MCF 10A (cell line): ENCODE results near the gene CAMTA1. TPM values are rescaled to one million over a fixed set of nuclear protein-coding genes. Genes with fewer than 3 reads are reported as not detected.

ENCODE experiments used
- BruUV-seq: library from RNA; stranded (reverse); fragments of 400-500 nt; replicated peaks from 2 replicates; lab custom pipeline; 2021; lab: Mats Ljungman, UMichigan
- CTCF ChIA-PET: fragments of 300-600 bp; sonication (Branson Sonifier 250); formaldehyde crosslinking; extraction: SDS; loops from one replicate; lab custom pipeline; 2021; ENCODE audit warnings: antibody characterized with exemption, inconsistent platforms; lab: Yijun Ruan, JAX
- POLR2A ChIA-PET: fragments of 300-600, 350-650 bp; sonication (Branson Sonifier 250); formaldehyde crosslinking; extraction: SDS; loops from one replicate; lab custom pipeline; 2020; ENCODE audit warnings: antibody characterized with exemption, inconsistent platforms; lab: Yijun Ruan, JAX
- DNase-seq: peaks from one replicate; pipeline ENCODE4 v3.0.0-alpha.2; 2018; ENCODE audit not compliant: unreplicated experiment
- H3K27ac Mint-ChIP-seq: one replicate; pipeline ENCODE4 v1.8.0; 2022; ENCODE audit warnings: mild to moderate bottlenecking, low read depth, mixed read lengths; ENCODE audit not compliant: unreplicated experiment
- H3K27me3 Mint-ChIP-seq: one replicate; pipeline ENCODE4 v1.8.0; 2022; ENCODE audit warnings: mixed read lengths; ENCODE audit not compliant: insufficient read depth, unreplicated experiment
- H3K36me3 Mint-ChIP-seq: one replicate; pipeline ENCODE4 v1.8.0; 2022; ENCODE audit warnings: mild to moderate bottlenecking, moderate library complexity, mixed read lengths; ENCODE audit not compliant: insufficient read depth, unreplicated experiment
- H3K4me1 Mint-ChIP-seq: one replicate; pipeline ENCODE4 v1.8.0; 2022; ENCODE audit warnings: mixed read lengths; ENCODE audit not compliant: insufficient read depth, unreplicated experiment
- H3K4me3 Mint-ChIP-seq: one replicate; pipeline ENCODE4 v1.8.0; 2022; ENCODE audit warnings: mild to moderate bottlenecking, moderate library complexity, mixed read lengths; ENCODE audit not compliant: unreplicated experiment
- H3K9me3 Mint-ChIP-seq: one replicate; pipeline ENCODE4 v1.8.0; 2022; ENCODE audit warnings: mixed read lengths; ENCODE audit not compliant: unreplicated experiment
- CTCF ChIP-seq: fragments of 200-600 bp; IDR thresholded peaks from one replicate; pipeline ENCODE4 v1.8.0; 2022; ENCODE audit warnings: antibody characterized with exemption, mild to moderate bottlenecking; ENCODE audit not compliant: unreplicated experiment
- intact Hi-C: fragments of 100-400 bp; cut with micrococcal nuclease; formaldehyde crosslinking; loops from 2 replicates; pipeline ENCODE4 v1.14.1; 2022
- total RNA-seq: library from RNA; stranded (reverse); gene quantifications from 2 replicates; pipeline ENCODE4 v1.2.3, GENCODE V29; 2022

CAMTA1 gene
- total RNA-seq, 1 experiment from 2014 or later, result 74.1 TPM

- Mint-ChIP-seq H3K4me3 (no peak overlapping the region), H3K9me3 (no peaks in the 10 kb centered on the region), H3K27me3 (no peaks in the 10 kb centered on the region), H3K36me3 (peaks cover 5% of the 10 kb centered on the region), H3K27ac (no peak overlapping the region), H3K4me1 (peaks cover 29% of the 10 kb centered on the region)
- intact Hi-C loops, result no loop called here
- CTCF ChIA-PET, result interaction anchor here (0.8 kb wide), 1 partner anchor 98 kb away, joined by 3 read pairs; no protein-coding TSS in a partner anchor
- no peak for DNase-seq
- TF ChIP-seq CTCF, result no peak
- POLR2A ChIA-PET, result interaction anchor here (0.6 kb wide), 1 partner anchor 250 kb away, joined by 3 read pairs; no protein-coding TSS in a partner anchor
- BruUV-seq, result no TSS peak
These were observed 688.2 kb downstream of the CAMTA1 start for GRCh38 chr1:7473223-7474142.

DNA sequence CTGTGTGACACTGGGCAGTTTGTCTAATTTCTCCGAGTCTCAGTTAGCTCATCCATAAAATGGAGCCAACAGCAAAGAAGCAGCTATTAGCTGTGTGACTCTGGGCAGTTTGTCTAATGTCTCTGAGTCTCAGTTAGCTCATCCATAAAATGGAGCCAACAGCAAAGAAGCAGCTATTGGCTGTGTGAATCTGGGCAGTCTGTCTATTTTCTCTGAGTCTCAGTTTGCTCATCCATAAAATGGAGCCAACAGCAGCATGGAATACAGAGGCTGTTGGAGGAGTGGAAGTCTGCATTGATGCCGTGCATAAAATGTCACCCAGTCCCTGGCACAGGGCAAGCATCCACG lies 688.9 kb downstream of the CAMTA1 start:
- no peak overlapping the region for H3K27ac Mint-ChIP-seq
- BruUV-seq, result no TSS peak
- peaks cover 5% of the 10 kb centered on the region for H3K36me3 Mint-ChIP-seq
- TF ChIP-seq CTCF, result no peak
- peaks cover 23% of the 10 kb centered on the region for H3K4me1 Mint-ChIP-seq
- DNase-seq, result no peak
- no peaks in the 10 kb centered on the region for H3K9me3 Mint-ChIP-seq
- ChIA-PET POLR2A (interaction anchor here (0.6 kb wide), 2 partner anchors 167 to 250 kb away, joined by 3 to 4 read pairs; no protein-coding TSS in a partner anchor), CTCF (interaction anchor here (0.6 kb wide), 1 partner anchor 684 kb away, joined by 3 read pairs; no protein-coding TSS in a partner anchor)
- intact Hi-C loops, result no loop called here
- H3K27me3 Mint-ChIP-seq, result no peaks in the 10 kb centered on the region
- no peak overlapping the region for H3K4me3 Mint-ChIP-seq

DNA sequence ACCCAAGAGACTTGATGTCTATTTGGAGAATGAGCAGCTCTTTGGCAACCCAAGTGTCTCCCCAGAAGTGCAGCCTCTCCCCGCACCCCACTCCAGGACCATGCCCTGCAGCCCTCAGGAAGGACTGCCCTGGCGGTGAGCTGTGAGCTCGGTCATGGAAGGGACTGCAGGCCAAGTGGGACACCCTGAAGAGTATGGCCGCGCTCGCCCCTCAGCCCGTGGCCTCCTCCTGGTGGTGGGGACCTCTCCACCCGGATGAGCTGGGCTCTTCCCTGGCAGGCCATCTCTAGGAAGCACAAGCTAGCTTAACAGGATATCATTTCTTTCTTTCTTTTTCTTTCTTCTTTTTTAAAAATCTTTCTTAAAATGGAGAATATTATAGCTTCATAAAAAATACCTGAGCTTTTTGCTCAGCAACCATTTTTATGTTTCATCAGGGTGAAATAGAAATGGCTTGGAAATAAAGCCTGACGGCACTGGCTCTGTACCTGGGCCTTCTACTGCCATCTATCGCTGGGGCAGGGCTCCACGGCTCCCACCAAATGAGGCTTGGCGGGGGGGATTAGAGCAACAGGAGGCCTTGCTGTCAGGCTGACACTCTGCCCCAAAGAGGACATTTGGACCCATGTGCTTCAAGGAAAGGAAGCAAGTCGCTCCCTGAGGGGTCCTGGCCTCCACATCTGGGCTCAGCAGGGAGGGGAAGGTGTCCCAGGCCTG lies 689.7 kb downstream of the CAMTA1 start:
- no peaks in the 10 kb centered on the region for H3K27me3 Mint-ChIP-seq
- no peak for TF ChIP-seq CTCF
- H3K4me3 Mint-ChIP-seq, result no peak overlapping the region
- H3K36me3 Mint-ChIP-seq, result peaks cover 5% of the 10 kb centered on the region
- H3K4me1 Mint-ChIP-seq, result peaks cover 14% of the 10 kb centered on the region
- DNase-seq, result no peak
- no TSS peak for BruUV-seq
- intact Hi-C loops, result no loop called here
- no peaks in the 10 kb centered on the region for H3K9me3 Mint-ChIP-seq
- no peak overlapping the region for H3K27ac Mint-ChIP-seq
- POLR2A ChIA-PET, result interaction anchor here (0.6 kb wide), 2 partner anchors 37 to 168 kb away, joined by 3 to 4 read pairs; no protein-coding TSS in a partner anchor
- CTCF ChIA-PET, result no interaction called here

DNA sequence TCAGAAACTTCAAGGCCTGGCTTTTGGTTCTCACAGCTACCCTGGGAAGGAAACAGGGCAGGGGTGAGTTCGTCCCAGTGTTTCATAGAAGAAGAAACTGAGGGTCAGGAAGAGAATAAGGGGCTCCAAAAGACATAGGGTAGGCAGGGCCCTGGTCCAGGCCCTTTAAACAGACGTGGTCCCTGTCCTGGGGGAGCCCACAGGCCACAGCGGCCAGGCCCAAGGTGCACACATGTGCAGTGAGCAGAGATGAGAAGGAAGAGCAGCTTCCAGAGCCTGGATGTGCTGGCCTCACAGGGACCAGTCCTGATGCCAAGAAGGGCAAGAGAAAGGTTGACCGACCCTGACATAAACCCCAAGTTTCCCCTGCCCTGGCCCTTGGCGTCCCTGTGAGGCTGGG lies 690.4 kb downstream of the CAMTA1 start:
- Mint-ChIP-seq H3K36me3 (peaks cover 5% of the 10 kb centered on the region), H3K4me3 (no peak overlapping the region), H3K9me3 (no peaks in the 10 kb centered on the region), H3K27ac (no peak overlapping the region), H3K27me3 (no peaks in the 10 kb centered on the region), H3K4me1 (peaks cover 7% of the 10 kb centered on the region)
- no peak for DNase-seq
- TF ChIP-seq CTCF, result no peak
- ChIA-PET POLR2A (no interaction called here), CTCF (no interaction called here)
- intact Hi-C loops, result no loop called here
- no TSS peak for BruUV-seq
